Progenitor cell of endocrine pancreas (in vitro differentiated cells): ENCODE results near the gene RAB25. TPM values are rescaled to one million over a fixed set of nuclear protein-coding genes. Genes with fewer than 3 reads are reported as not detected.
"Not testable (repeated sequence)": the region's sequence is repeated elsewhere in the genome, so short reads cannot be mapped to it uniquely, and the experiment has no call there.

Source experiments
- DNase-seq: peaks from one replicate; pipeline ENCODE4 v3.0.0; 2021; ENCODE audit warnings: low spot score; ENCODE audit not compliant: unreplicated experiment
- H3K27ac Mint-ChIP-seq: 2 replicates; pipeline ENCODE4 v1.8.0; 2021; ENCODE audit warnings: mild to moderate bottlenecking, moderate library complexity, mixed read lengths
- H3K27me3 Mint-ChIP-seq: 2 replicates; pipeline ENCODE4 v1.8.0; 2021; ENCODE audit warnings: mixed read lengths
- H3K36me3 Mint-ChIP-seq: 2 replicates; pipeline ENCODE4 v1.8.0; 2022; ENCODE audit warnings: mixed read lengths; ENCODE audit not compliant: insufficient read depth
- H3K4me1 Mint-ChIP-seq: 2 replicates; pipeline ENCODE4 v1.8.0; 2021; ENCODE audit warnings: low read depth, mixed read lengths
- H3K4me3 Mint-ChIP-seq: 2 replicates; pipeline ENCODE4 v1.8.0; 2021; ENCODE audit warnings: low read depth, mild to moderate bottlenecking, moderate library complexity, mixed read lengths
- H3K9me3 Mint-ChIP-seq: 2 replicates; pipeline ENCODE4 v1.8.0; 2021; ENCODE audit warnings: low read depth, mixed read lengths
- CTCF ChIP-seq: fragments of 200-600 bp; sonication (generic); IDR thresholded peaks from one replicate; pipeline ENCODE4 v1.5.0; 2021; ENCODE audit warnings: antibody characterized with exemption, mild to moderate bottlenecking; ENCODE audit not compliant: unreplicated experiment
- total RNA-seq: library from RNA; stranded (reverse); gene quantifications from 2 replicates; pipeline ENCODE4 v1.2.1, GENCODE V29; 2021

RAB25 gene
- total RNA-seq, 1 donor from 2014 or later = 93.8 TPM

- Mint-ChIP-seq H3K27ac (no peak overlapping the region), H3K9me3 (no peaks in the 10 kb centered on the region), H3K27me3 (no peaks in the 10 kb centered on the region), H3K36me3 (peaks cover 7% of the 10 kb centered on the region), H3K4me1 (no peaks in the 10 kb centered on the region), H3K4me3 (no peak overlapping the region)
- no peak for DNase-seq
- TF ChIP-seq CTCF = no peak
Measured at GRCh38 chr1:156033011-156033410, 27.9 kb upstream of the RAB25 start.

GRCh38 chr1:156034991-156035390 lies 26.0 kb upstream of the RAB25 start:
- not testable (repeated sequence) for H3K9me3 Mint-ChIP-seq, H3K27ac Mint-ChIP-seq, DNase-seq, H3K27me3 Mint-ChIP-seq, H3K4me3 Mint-ChIP-seq, H3K4me1 Mint-ChIP-seq
- peaks cover 12% of the 10 kb centered on the region for H3K36me3 Mint-ChIP-seq

GRCh38 chr1:156042828-156043227 lies 18.1 kb upstream of the RAB25 start:
- TF ChIP-seq CTCF = no peak
- H3K27ac Mint-ChIP-seq = no peak overlapping the region
- DNase-seq = no peak
- peaks cover 10% of the 10 kb centered on the region for H3K4me1 Mint-ChIP-seq
- H3K9me3 Mint-ChIP-seq = no peaks in the 10 kb centered on the region
- H3K4me3 Mint-ChIP-seq = no peak overlapping the region
- peaks cover 17% of the 10 kb centered on the region for H3K36me3 Mint-ChIP-seq
- no peaks in the 10 kb centered on the region for H3K27me3 Mint-ChIP-seq

- no peak for TF ChIP-seq CTCF
- no peak overlapping the region for H3K27ac Mint-ChIP-seq
- peaks cover 20% of the 10 kb centered on the region for H3K36me3 Mint-ChIP-seq
Measured at GRCh38 chr1:156045076-156045475, 15.9 kb upstream of the RAB25 start.

GRCh38 chr1:156048663-156049258 lies 12.2 kb upstream of the RAB25 start:
- no peak overlapping the region for H3K4me3 Mint-ChIP-seq
- no peak for DNase-seq
- peaks cover 6% of the 10 kb centered on the region for H3K4me1 Mint-ChIP-seq
- H3K27me3 Mint-ChIP-seq = no peaks in the 10 kb centered on the region
- no peak overlapping the region for H3K27ac Mint-ChIP-seq
- TF ChIP-seq CTCF = no peak
- H3K36me3 Mint-ChIP-seq = peaks cover 12% of the 10 kb centered on the region
- H3K9me3 Mint-ChIP-seq = no peaks in the 10 kb centered on the region

More at GRCh38 chr1:156045076-156045475, 15.9 kb upstream of the RAB25 start:
- Mint-ChIP-seq H3K4me3 (no peak overlapping the region), H3K27me3 (no peaks in the 10 kb centered on the region), H3K4me1 (peaks cover 9% of the 10 kb centered on the region), H3K9me3 (no peaks in the 10 kb centered on the region)
- no peak for DNase-seq

GRCh38 chr1:156050376-156050775 lies 10.6 kb upstream of the RAB25 start:
- Mint-ChIP-seq H3K36me3 (peaks cover 12% of the 10 kb centered on the region), H3K4me3 (no peak overlapping the region), H3K9me3 (no peaks in the 10 kb centered on the region), H3K27me3 (no peaks in the 10 kb centered on the region), H3K4me1 (peaks cover 11% of the 10 kb centered on the region), H3K27ac (no peak overlapping the region)
- no peak for DNase-seq
- no peak for TF ChIP-seq CTCF
